HG02852 (cell line): ENCODE data around the gene TSPAN6.
A peak's percentile ranks its signal among the peaks of the same experiment; 100 is the strongest.

Experiments used
- ATAC-seq: cut with Tn5 transposase; IDR thresholded peaks from one replicate; pipeline ENCODE4 v1.9.1; 2021; ENCODE audit warnings: mild to moderate bottlenecking, moderate library complexity; ENCODE audit not compliant: unreplicated experiment

The TSPAN6 gene

GRCh38 chrX:100636321-100636991, at the start of gene TSPAN6:
Gene TSPAN6 (minus strand): TSS chrX:100636806. CDS start chrX:100636694, 112 bp downstream.
- peak; percentile 97 for ATAC-seq

GRCh38 chrX:100685997-100686305, 49.3 kb upstream of the TSPAN6 start:
- no peak for ATAC-seq

- peak; percentile 48 for ATAC-seq
These were observed 48.8 kb upstream of the TSPAN6 start for GRCh38 chrX:100685284-100685996.

- no peak for ATAC-seq
These were observed 46.3 kb upstream of the TSPAN6 start for GRCh38 chrX:100682939-100683338.

GRCh38 chrX:100681599-100681998, 45.0 kb upstream of the TSPAN6 start:
- no peak for ATAC-seq

- ATAC-seq: no peak
These were observed 44.1 kb upstream of the TSPAN6 start for GRCh38 chrX:100680756-100681155.

GRCh38 chrX:100677611-100678181, 41.1 kb upstream of the TSPAN6 start:
- ATAC-seq: no peak

- ATAC-seq: peak; percentile 41
These were observed 38.1 kb upstream of the TSPAN6 start for GRCh38 chrX:100674705-100675104.

- no peak for ATAC-seq
These were observed 36.9 kb upstream of the TSPAN6 start for GRCh38 chrX:100673397-100673953.

GRCh38 chrX:100672966-100673365, 36.4 kb upstream of the TSPAN6 start:
- no peak for ATAC-seq

- no peak for ATAC-seq
These were observed 27.0 kb upstream of the TSPAN6 start for GRCh38 chrX:100663642-100664041.

GRCh38 chrX:100662796-100663195, 26.2 kb upstream of the TSPAN6 start:
- ATAC-seq: no peak

- ATAC-seq: no peak
These were observed 25.6 kb upstream of the TSPAN6 start for GRCh38 chrX:100662170-100662569.

- ATAC-seq: no peak
These were observed 23.0 kb upstream of the TSPAN6 start for GRCh38 chrX:100659431-100660137.

- no peak for ATAC-seq
These were observed 22.4 kb upstream of the TSPAN6 start for GRCh38 chrX:100658941-100659381.

GRCh38 chrX:100654261-100654660, 17.7 kb upstream of the TSPAN6 start:
- no peak for ATAC-seq

GRCh38 chrX:100652266-100652665, 15.7 kb upstream of the TSPAN6 start:
- ATAC-seq: no peak

- no peak for ATAC-seq
These were observed 14.2 kb upstream of the TSPAN6 start for GRCh38 chrX:100650841-100651240.

- no peak for ATAC-seq
These were observed 13.1 kb upstream of the TSPAN6 start for GRCh38 chrX:100649550-100650356.
